ENCODE measurements around the gene FOXF1. TPM values are rescaled to one million over a fixed set of nuclear protein-coding genes. Genes with fewer than 3 reads are reported as not detected.
A peak's percentile ranks its signal among the peaks of the same experiment; 100 is the strongest.

The FOXF1 gene
- total RNA-seq, 1 donor from 2014 or later, result 0.47 TPM

DNA sequence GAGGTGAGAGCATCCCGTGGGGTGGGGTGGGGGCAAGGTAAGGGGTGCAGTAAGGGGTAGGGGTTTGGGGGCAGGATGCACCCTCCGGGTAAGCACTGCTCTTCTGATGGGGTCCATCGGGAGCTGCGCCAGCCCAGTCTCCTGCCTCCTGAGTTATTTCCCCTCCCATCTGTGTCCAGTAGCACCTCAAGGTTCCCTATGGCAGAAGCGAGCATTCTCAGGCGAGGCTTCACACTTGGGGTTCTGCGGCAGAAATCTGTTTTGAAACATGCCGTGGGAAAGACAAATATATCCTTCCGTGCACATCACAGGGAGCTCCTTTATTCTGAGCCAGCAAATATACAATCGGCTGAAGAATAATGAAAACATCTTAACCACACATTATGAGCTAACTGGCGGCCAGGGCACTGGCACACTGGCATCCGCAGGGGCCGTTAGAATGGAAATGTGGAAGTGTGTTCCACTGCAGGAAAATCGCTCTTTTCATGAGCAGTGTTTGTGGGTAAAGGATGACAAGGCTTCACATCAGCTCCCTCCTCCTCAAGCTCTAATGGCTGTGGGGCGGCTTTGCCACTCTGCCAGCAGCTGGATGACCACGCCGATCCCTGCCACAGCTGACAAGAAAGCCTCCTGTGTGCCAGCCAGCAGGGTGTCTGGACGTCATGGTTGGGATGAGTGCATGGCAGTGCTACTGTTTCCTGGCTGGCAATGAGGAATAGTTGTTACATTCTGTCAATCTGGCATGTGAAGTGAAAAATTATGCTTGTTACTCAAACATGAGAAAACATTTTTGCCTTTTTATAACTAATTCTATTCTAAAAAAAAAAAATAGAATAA, 24.7 kb downstream of the FOXF1 start:
- DNase-seq, result peak; percentile 66

GRCh38 chr16:86536621-86537020, 26.3 kb downstream of the FOXF1 start:
- no peak for DNase-seq

- no peak for DNase-seq
These were observed 27.2 kb downstream of the FOXF1 start for GRCh38 chr16:86537486-86537885.

DNA sequence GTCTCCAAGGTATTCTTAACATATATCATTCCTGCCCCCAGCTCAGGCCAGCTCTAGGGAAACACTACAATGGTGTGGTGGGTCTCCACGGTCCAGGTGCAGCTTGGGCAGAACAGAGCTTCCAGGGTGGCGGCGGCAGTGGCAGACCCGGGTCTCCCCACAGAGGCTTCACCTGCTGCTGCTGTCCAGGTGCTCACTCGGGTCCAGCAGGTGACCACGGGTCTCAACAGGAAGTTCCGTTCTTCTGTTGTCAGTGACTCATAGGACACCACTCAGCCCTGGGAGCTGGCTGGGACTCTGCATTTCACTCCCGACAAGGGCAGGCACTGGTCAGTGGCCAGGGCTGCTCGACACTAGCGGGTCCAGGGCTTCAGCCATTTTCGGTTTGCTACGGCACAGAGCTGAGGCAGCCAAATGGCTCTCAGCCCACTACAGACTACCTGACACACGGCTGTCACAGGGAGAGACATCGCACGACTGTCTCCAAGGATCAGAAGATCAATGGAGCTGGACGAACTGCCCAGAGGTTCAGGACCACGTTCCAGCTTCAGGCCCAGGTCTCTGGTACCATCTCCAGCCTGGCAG, 28.0 kb downstream of the FOXF1 start:
- no peak for DNase-seq

DNA sequence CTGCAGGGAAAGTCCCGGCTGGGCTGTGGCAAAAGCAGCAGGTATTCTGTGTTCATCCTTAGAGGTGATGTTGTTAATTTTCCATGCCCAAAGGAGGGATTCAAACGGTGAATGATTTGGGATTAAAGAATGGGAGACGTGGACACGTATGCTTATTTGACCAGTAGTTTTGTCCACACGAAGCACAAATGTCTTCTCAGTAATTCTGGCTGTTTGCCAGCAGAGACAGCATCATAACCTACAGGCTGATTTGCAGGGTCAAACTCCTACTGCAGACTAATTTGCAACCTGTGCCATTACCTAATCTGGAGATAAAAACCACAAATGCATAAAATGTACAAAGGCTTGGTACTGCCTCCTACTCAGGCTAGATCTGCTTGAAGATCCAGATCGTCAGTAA, 30.6 kb downstream of the FOXF1 start:
- DNase-seq, result no peak

DNA sequence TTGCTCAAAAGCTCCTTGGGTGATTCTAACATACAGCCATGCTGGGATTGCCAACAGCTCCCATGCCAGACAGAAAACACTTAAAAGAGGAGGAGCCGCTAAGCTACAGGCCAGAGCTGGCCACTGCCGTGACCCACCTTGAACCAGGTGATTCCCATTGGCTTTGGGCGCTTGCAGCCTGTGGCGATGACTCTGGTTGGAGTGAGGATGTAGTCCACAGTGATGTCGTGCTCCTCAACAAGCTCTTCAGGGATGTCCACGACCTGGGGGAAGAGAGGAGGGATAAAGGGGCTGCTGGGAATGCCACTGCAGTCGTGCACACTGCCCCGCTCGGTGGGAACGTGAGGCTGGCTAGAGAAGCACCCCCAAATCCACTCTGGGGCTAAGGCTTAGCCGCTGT, 31.2 kb downstream of the FOXF1 start:
- no peak for DNase-seq

GRCh38 chr16:86542756-86543750, 32.7 kb downstream of the FOXF1 start:
- no peak for DNase-seq

GRCh38 chr16:86545481-86545880, 35.2 kb downstream of the FOXF1 start:
- DNase-seq, result no peak

- DNase-seq, result no peak
These were observed 35.8 kb downstream of the FOXF1 start for GRCh38 chr16:86545954-86546637.

DNA sequence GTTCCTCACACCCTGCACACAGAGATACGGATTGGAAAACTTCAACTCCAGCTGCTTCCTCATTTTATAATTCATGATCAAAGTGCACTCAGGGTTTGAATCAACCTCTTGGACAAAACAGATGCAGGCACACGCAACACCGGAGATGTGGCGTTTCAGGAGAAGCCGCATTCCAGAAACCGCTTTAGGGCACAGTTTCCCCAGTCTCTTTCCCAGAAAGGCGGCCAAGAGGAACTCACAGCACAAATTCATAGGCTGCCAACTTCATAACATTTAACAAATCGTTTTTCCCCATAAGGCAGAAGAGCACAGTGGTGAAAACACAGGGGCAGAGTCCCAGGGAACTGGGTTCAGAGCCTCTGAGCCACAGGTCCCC, 36.3 kb downstream of the FOXF1 start:
- no peak for DNase-seq

DNA sequence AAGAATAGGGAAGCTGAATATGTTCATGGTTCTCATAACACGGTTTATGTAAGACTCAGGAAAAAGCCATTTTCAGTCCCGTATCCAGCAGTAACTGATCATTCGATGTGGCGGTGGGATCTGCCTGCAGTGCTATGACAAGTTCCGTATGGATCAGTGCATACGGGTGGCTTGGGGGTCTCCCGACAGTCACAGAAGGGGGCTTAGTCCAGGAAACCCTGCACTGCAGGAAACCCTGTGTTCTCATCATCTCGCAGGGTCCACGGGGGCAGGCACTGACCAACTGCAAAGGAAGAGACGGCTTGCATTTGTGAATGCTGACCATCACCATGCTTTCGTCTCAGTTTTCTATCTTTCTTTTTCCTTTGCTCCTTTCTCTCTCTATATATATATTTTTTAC, 37.0 kb downstream of the FOXF1 start:
- no peak for DNase-seq

- no peak for DNase-seq
These were observed 39.0 kb downstream of the FOXF1 start for GRCh38 chr16:86549076-86549892.

DNA sequence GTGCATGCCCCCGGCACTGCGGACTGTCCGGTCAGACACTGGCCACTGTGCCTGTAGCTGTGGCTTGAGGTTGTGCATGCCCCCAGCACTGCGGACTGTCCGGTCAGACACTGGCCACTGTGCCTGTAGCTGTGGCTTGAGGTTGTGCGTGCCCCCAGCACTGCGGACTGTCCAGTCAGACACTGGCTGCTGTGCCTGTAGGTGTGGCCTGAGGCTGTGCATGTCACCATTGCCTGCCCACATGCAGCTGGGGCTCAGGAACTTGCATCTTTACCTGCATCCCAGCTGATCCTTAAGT, 39.5 kb downstream of the FOXF1 start:
- DNase-seq, result no peak

GRCh38 chr16:86550281-86550680, 40.0 kb downstream of the FOXF1 start:
- DNase-seq, result no peak

- no peak for DNase-seq
These were observed 43.0 kb downstream of the FOXF1 start for GRCh38 chr16:86553356-86553755.

- no peak for DNase-seq
These were observed 44.2 kb downstream of the FOXF1 start for GRCh38 chr16:86554599-86554916.

- peak; percentile 87 for DNase-seq
These were observed 44.8 kb downstream of the FOXF1 start, which contains the start of gene MTHFSD for GRCh38 chr16:86554917-86555703. Gene MTHFSD, minus strand, starts transcription at chr16:86555235. Its CDS starts 51 bp downstream, at chr16:86555184.

- no peak for DNase-seq
These were observed 45.4 kb downstream of the FOXF1 start for GRCh38 chr16:86555704-86556075.

GRCh38 chr16:86556576-86556975, 46.2 kb downstream of the FOXF1 start:
- DNase-seq, result no peak

DNA sequence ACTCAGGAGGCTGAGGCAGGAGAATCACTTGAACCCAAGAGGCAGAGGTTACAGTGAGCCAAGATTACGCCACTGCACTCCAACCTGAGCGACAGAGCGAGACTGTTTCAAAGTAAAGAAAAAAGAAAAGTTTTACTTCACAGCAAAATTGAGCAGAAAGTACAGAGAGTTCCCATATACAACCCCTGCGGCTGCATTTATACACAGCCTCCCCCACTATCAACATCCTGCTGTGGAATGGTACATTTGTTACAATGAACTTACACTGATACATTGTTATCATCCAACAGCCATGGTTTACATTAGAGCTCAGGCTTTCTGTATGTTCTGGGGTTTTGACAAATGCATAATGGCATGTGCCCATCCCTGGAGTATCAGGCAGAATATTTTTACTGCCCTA, 47.3 kb downstream of the FOXF1 start:
- no peak for DNase-seq

Data from occipital lobe (tissue), 2 donors.